NCI-H146 treated with DMSO at 0.1 percent for 48 hours (cell line): ENCODE measurements around the gene OR6B2.
"Not testable (repeated sequence)": the region's sequence is repeated elsewhere in the genome, so short reads cannot be mapped to it uniquely, and the experiment has no call there.

Source experiments
- DNase-seq: peaks from one replicate; lab custom pipeline; 2025; ENCODE audit not compliant: unreplicated experiment; lab: John Stamatoyannopoulos, UW

The OR6B2 gene

GRCh38 chr2:240030379-240031094 lies at the start of gene OR6B2:
Gene OR6B2, minus strand, starts transcription at chr2:240030429. Its CDS starts 0 bp downstream, at chr2:240030429.
- DNase-seq, result no peak

GRCh38 chr2:240078631-240079030 lies 48.4 kb upstream of the OR6B2 start:
- DNase-seq, result no peak

GRCh38 chr2:240077442-240077841 lies 47.2 kb upstream of the OR6B2 start:
- no peak for DNase-seq

- no peak for DNase-seq
These were observed 44.3 kb upstream of the OR6B2 start for GRCh38 chr2:240074545-240074944.

GRCh38 chr2:240070907-240071306 lies 40.7 kb upstream of the OR6B2 start:
- no peak for DNase-seq

GRCh38 chr2:240069829-240070228 lies 39.6 kb upstream of the OR6B2 start:
- no peak for DNase-seq

- no peak for DNase-seq
These were observed 38.0 kb upstream of the OR6B2 start for GRCh38 chr2:240068193-240068592.

GRCh38 chr2:240066489-240066888 lies 36.3 kb upstream of the OR6B2 start:
- DNase-seq, result no peak

GRCh38 chr2:240064898-240065297 lies 34.7 kb upstream of the OR6B2 start:
- DNase-seq, result no peak

GRCh38 chr2:240060977-240061591 lies 30.9 kb upstream of the OR6B2 start:
- DNase-seq, result peak; percentile 21

GRCh38 chr2:240056678-240057077 lies 26.4 kb upstream of the OR6B2 start:
- no peak for DNase-seq

- DNase-seq, result no peak
These were observed 25.1 kb upstream of the OR6B2 start for GRCh38 chr2:240055177-240055917.

- DNase-seq, result no peak
These were observed 23.2 kb upstream of the OR6B2 start, which contains the start of gene OR6B3 for GRCh38 chr2:240053173-240054155. Gene OR6B3, minus strand, starts transcription at chr2:240053521.

GRCh38 chr2:240052524-240052923 lies 22.3 kb upstream of the OR6B2 start:
- DNase-seq, result no peak

GRCh38 chr2:240051697-240052096 lies 21.5 kb upstream of the OR6B2 start:
- no peak for DNase-seq

- DNase-seq, result no peak
These were observed 20.0 kb upstream of the OR6B2 start for GRCh38 chr2:240050278-240050677.

- DNase-seq, result no peak
These were observed 18.0 kb upstream of the OR6B2 start for GRCh38 chr2:240048237-240048636.

GRCh38 chr2:240045098-240045497 lies 14.9 kb upstream of the OR6B2 start:
- DNase-seq, result no peak

- DNase-seq, result not testable (repeated sequence)
These were observed 13.9 kb upstream of the OR6B2 start for GRCh38 chr2:240044096-240044495.

GRCh38 chr2:240043279-240043989 lies 13.2 kb upstream of the OR6B2 start:
- no peak for DNase-seq
